C4-2B (cell line): Measurements from ENCODE around the gene CD84.
"Not testable (repeated sequence)": the region's sequence is repeated elsewhere in the genome, so short reads cannot be mapped to it uniquely, and the experiment has no call there.

Experiments used
- CTCF ChIP-seq: fragments of 450-650 bp; conservative IDR thresholded peaks from 2 replicates; pipeline ENCODE4 v1.5.1; 2017; ENCODE audit warnings: mild to moderate bottlenecking
- ZFX ChIP-seq: fragments of 450-650 bp; IDR thresholded peaks from 2 replicates; pipeline ENCODE4 v1.6.1; 2017

GRCh38 chr1:160582976-160583375 lies 3.7 kb upstream of the CD84 start:
- TF ChIP-seq CTCF, ZFX: not testable (repeated sequence)
